Measurements from ENCODE around the gene PRR3.

PRR3 gene

DNA sequence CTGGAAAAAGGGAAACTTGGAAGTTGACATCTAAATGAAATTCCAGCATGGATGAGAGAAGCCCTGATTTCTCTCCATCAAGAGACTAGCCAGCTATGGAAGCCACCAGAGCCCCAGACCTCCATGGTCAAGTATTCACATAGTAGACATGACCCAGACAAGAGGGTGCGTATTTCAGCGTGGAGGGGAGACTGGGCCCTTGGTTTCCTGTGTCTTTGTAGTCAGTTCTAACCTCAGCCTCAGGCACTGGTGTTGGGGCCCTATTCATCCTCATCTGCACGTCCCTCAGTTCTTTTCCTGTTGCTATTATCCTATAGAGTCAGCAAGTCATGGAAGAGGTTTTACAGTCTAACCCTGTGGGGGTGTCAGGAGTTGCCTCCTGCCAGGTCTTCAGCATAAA lies 13.3 kb upstream of the PRR3 start:
- peak overlapping the region; percentile 25 for H3K9ac ChIP-seq (ENCODE audit: low read depth, low read length, poor library complexity, severe bottlenecking)
- no peaks in the 10 kb centered on the region for H3K9me3 ChIP-seq (ENCODE audit: insufficient read depth, low read depth, low read length)
- H2AFZ ChIP-seq (ENCODE audit: low read length), result no peak overlapping the region
- H4K20me1 ChIP-seq (ENCODE audit: insufficient read depth, low read length, poor library complexity, severe bottlenecking), result no peaks in the 10 kb centered on the region
- no peak overlapping the region for H3K4me3 ChIP-seq (ENCODE audit: low read length, poor library complexity, severe bottlenecking)
- H3K79me2 ChIP-seq (ENCODE audit: insufficient read depth, low read length), result no peaks in the 10 kb centered on the region
- peak overlapping the region; percentile 34 for H3K4me2 ChIP-seq (ENCODE audit: low read depth, low read length, poor library complexity, severe bottlenecking)
- peaks cover 26% of the 10 kb centered on the region for H3K4me1 ChIP-seq (ENCODE audit: insufficient read depth, low read length, poor library complexity, severe bottlenecking)
- peaks cover 24% of the 10 kb centered on the region; the same call in 1 of the 2 replicates for H3K36me3 ChIP-seq (ENCODE audit: insufficient read depth, low read length)
- H3K27me3 ChIP-seq (ENCODE audit: insufficient read depth, low read length, poor library complexity, severe bottlenecking), result no peaks in the 10 kb centered on the region
- no peak for TF ChIP-seq CTCF (conservative IDR thresholded peaks at IDR 0.05; ENCODE audit: low read length)
- no peak for TF ChIP-seq EZH2phosphoT487 (IDR thresholded peaks at IDR 0.05; ENCODE audit: borderline replicate concordance)
- H3K9me2 ChIP-seq (replicated peaks; ENCODE audit: low read depth, low read length), result no peaks in the 10 kb centered on the region
- 0 out of 2 replicates have a peak, but pooled peaks cover 5% of the 10 kb centered on the region for H3F3A ChIP-seq (ENCODE audit: low read depth)

- Histone ChIP-seq H3K9me3 (ENCODE audit: insufficient read depth, low read depth, low read length) (no peaks in the 10 kb centered on the region), H3K79me2 (ENCODE audit: insufficient read depth, low read length) (no peaks in the 10 kb centered on the region), H2AFZ (ENCODE audit: low read length) (no peak overlapping the region), H3K4me3 (ENCODE audit: low read length, poor library complexity, severe bottlenecking) (no peak overlapping the region), H3K4me1 (ENCODE audit: insufficient read depth, low read length, poor library complexity, severe bottlenecking) (peaks cover 26% of the 10 kb centered on the region), H3K36me3 (ENCODE audit: insufficient read depth, low read length) (peaks cover 31% of the 10 kb centered on the region; the same call in 1 of the 2 replicates), H3K9me2 (replicated peaks; ENCODE audit: low read depth, low read length) (no peaks in the 10 kb centered on the region), H3K4me2 (ENCODE audit: low read depth, low read length, poor library complexity, severe bottlenecking) (peak overlapping the region; percentile 34), H3K27me3 (ENCODE audit: insufficient read depth, low read length, poor library complexity, severe bottlenecking) (no peaks in the 10 kb centered on the region), H3F3A (ENCODE audit: low read depth) (0 out of 2 replicates have a peak, but pooled peaks cover 5% of the 10 kb centered on the region), H4K20me1 (ENCODE audit: insufficient read depth, low read length, poor library complexity, severe bottlenecking) (no peaks in the 10 kb centered on the region), H3K9ac (ENCODE audit: low read depth, low read length, poor library complexity, severe bottlenecking) (no peak overlapping the region)
- TF ChIP-seq CTCF (conservative IDR thresholded peaks at IDR 0.05; ENCODE audit: low read length), result peak; percentile 80
- no peak for TF ChIP-seq EZH2phosphoT487 (IDR thresholded peaks at IDR 0.05; ENCODE audit: borderline replicate concordance)
Observed at GRCh38 chr6:30544666-30545272, 12.3 kb upstream of the PRR3 start.

- H3K4me1 ChIP-seq (ENCODE audit: insufficient read depth, low read length, poor library complexity, severe bottlenecking), result peaks cover 19% of the 10 kb centered on the region
- H3K9me3 ChIP-seq (ENCODE audit: insufficient read depth, low read depth, low read length), result no peaks in the 10 kb centered on the region
- 0 out of 2 replicates have a peak, but pooled peaks cover 3% of the 10 kb centered on the region for H3F3A ChIP-seq (ENCODE audit: low read depth)
- H4K20me1 ChIP-seq (ENCODE audit: insufficient read depth, low read length, poor library complexity, severe bottlenecking), result no peaks in the 10 kb centered on the region
- no peak overlapping the region for H3K4me2 ChIP-seq (ENCODE audit: low read depth, low read length, poor library complexity, severe bottlenecking)
- H3K36me3 ChIP-seq (ENCODE audit: insufficient read depth, low read length), result peaks cover 56% of the 10 kb centered on the region; the same call in 1 of the 2 replicates
- H2AFZ ChIP-seq (ENCODE audit: low read length), result no peak overlapping the region
- H3K9me2 ChIP-seq (replicated peaks; ENCODE audit: low read depth, low read length), result no peaks in the 10 kb centered on the region
- no peaks in the 10 kb centered on the region for H3K27me3 ChIP-seq (ENCODE audit: insufficient read depth, low read length, poor library complexity, severe bottlenecking)
- H3K4me3 ChIP-seq (ENCODE audit: low read length, poor library complexity, severe bottlenecking), result no peak overlapping the region
- no peak overlapping the region for H3K9ac ChIP-seq (ENCODE audit: low read depth, low read length, poor library complexity, severe bottlenecking)
- TF ChIP-seq EZH2phosphoT487 (IDR thresholded peaks at IDR 0.05; ENCODE audit: borderline replicate concordance), result no peak
- no peak for TF ChIP-seq CTCF (conservative IDR thresholded peaks at IDR 0.05; ENCODE audit: low read length)
- peaks cover under 1% of the 10 kb centered on the region; the same call in 1 of the 2 replicates for H3K79me2 ChIP-seq (ENCODE audit: insufficient read depth, low read length)
Observed at GRCh38 chr6:30547454-30547853, 9.6 kb upstream of the PRR3 start.
